H1 (cell line): ENCODE data around the gene PTPN18. TPM values are rescaled to one million over a fixed set of nuclear protein-coding genes. Genes with fewer than 3 reads are reported as not detected.

Source experiments
- CTCF ChIA-PET: fragments of 300-600 bp; sonication (Branson Sonifier 250); formaldehyde crosslinking; loops from one replicate; lab custom pipeline; 2021; ENCODE audit not compliant: partially characterized antibody; lab: Charles Lee
- POLR2A ChIA-PET: fragments of 300-600 bp; sonication (Branson Sonifier 250); formaldehyde crosslinking; loops from one replicate; lab custom pipeline; 2021; ENCODE audit warnings: inconsistent platforms; ENCODE audit not compliant: partially characterized antibody; lab: Charles Lee
- DNase-seq, 2 experiments: peaks; one replicate each; pipeline versions ENCODE4 v3.0.0 to v3.0.0-alpha.2; 2010 to 2022; ENCODE audit warnings: low spot score in 2 of 2, low read depth in 1 of 2, mixed read lengths in 1 of 2
- FAIRE-seq: peaks from 2 replicates; lab custom pipeline; 2011; peaks lifted over from hg19 to GRCh38; lab: Jason Lieb, UNC
- H2AFZ ChIP-seq: 2 replicates; pipeline ENCODE4 v1.8.1; 2012; ENCODE audit warnings: low read length, inconsistent platforms
- H2AK5ac ChIP-seq: 2 replicates; pipeline ENCODE4 v1.6.1; 2013; ENCODE audit warnings: low read depth, low read length
- H2BK120ac ChIP-seq: replicated peaks from 2 replicates; pipeline ENCODE3; 2013; ENCODE audit warnings: low read depth, low read length, inconsistent platforms
- H2BK12ac ChIP-seq: 2 replicates; pipeline ENCODE4 v1.6.1; 2013; ENCODE audit warnings: low read depth, low read length
- H2BK15ac ChIP-seq: 2 replicates; pipeline ENCODE4 v1.6.1; 2013; ENCODE audit warnings: low read length
- H2BK20ac ChIP-seq: 2 replicates; pipeline ENCODE4 v1.6.1; 2013; ENCODE audit warnings: low read length
- H2BK5ac ChIP-seq: 2 replicates; pipeline ENCODE4 v1.6.1; 2013; ENCODE audit warnings: low read depth, low read length
- H3K14ac ChIP-seq: 2 replicates; pipeline ENCODE4 v1.6.1; 2013; ENCODE audit warnings: inconsistent platforms; ENCODE audit not compliant: insufficient read length
- H3K18ac ChIP-seq: 2 replicates; pipeline ENCODE4 v1.6.1; 2013; ENCODE audit warnings: low read length; ENCODE audit errors: extremely low read depth
- H3K23ac ChIP-seq: 2 replicates; pipeline ENCODE4 v1.6.1; 2013; ENCODE audit warnings: inconsistent platforms; ENCODE audit not compliant: insufficient read length
- H3K23me2 ChIP-seq: 2 replicates; pipeline ENCODE4 v1.6.1; 2013; ENCODE audit warnings: low read depth, low read length
- H3K27ac ChIP-seq: 2 replicates; pipeline ENCODE4 v1.6.1; 2011; ENCODE audit warnings: low read depth, low read length, inconsistent platforms
- H3K27me3 ChIP-seq, 4 experiments: replicated peaks in 1 of 4; 1 replicate in 1 of 4; 2 replicates in 3 of 4; pipeline versions ENCODE4 v1.6.1 to v1.8.1; 2011 to 2013; ENCODE audit warnings: low read length in 3 of 4, mild to moderate bottlenecking in 3 of 4, inconsistent platforms in 2 of 4, mixed read lengths in 2 of 4, moderate library complexity in 1 of 4; ENCODE audit not compliant: control insufficient read depth in 3 of 4, insufficient read depth in 3 of 4; ENCODE audit errors: extremely low read depth in 1 of 4
- H3K36me3 ChIP-seq, 4 experiments: 2 replicates each; pipeline versions ENCODE4 v1.6.1 to v1.8.1; 2011 to 2013; ENCODE audit warnings: mild to moderate bottlenecking in 4 of 4, low read length in 3 of 4, moderate library complexity in 2 of 4, control low read depth in 1 of 4, inconsistent platforms in 1 of 4; ENCODE audit not compliant: insufficient read depth in 4 of 4, control insufficient read depth in 2 of 4
- H3K4ac ChIP-seq: replicated peaks from 2 replicates; pipeline ENCODE3; 2013; ENCODE audit warnings: low read length, low read depth, mixed read lengths, inconsistent platforms; ENCODE audit not compliant: insufficient read length
- H3K4me1 ChIP-seq, 4 experiments: replicated peaks in 1 of 4; 1 replicate in 1 of 4; 2 replicates in 3 of 4; pipeline versions ENCODE4 v1.6.1 to v1.8.1; 2011 to 2013; ENCODE audit warnings: low read length in 3 of 4, inconsistent platforms in 2 of 4, mixed read lengths in 1 of 4; ENCODE audit not compliant: insufficient read depth in 4 of 4, control insufficient read depth in 3 of 4
- H3K4me2 ChIP-seq, 2 experiments: 2 replicates each; pipeline versions ENCODE4 v1.6.1 to v1.8.1; 2011 to 2013; ENCODE audit warnings: low read depth in 2 of 2, low read length in 2 of 2, control low read depth in 1 of 2, inconsistent platforms in 1 of 2, mild to moderate bottlenecking in 1 of 2; ENCODE audit not compliant: insufficient read depth in 1 of 2
- H3K4me3 ChIP-seq, 4 experiments: fragments of 200-600, 300-600 bp in 1 of 4; sonication (generic), shearing (Covaris generic), sonication (Bioruptor Twin) in 1 of 4; 2 replicates each; pipeline versions ENCODE4 v1.5.1 to v1.8.1; 2011 to 2016; ENCODE audit warnings: low read length in 4 of 4, low read depth in 3 of 4, control low read depth in 2 of 4, inconsistent platforms in 2 of 4, mild to moderate bottlenecking in 2 of 4, mixed read lengths in 1 of 4, moderate library complexity in 1 of 4; ENCODE audit not compliant: insufficient read depth in 2 of 4; ENCODE audit errors: extremely low read depth in 1 of 4
- H3K56ac ChIP-seq: replicated peaks from 2 replicates; pipeline ENCODE3; 2013; ENCODE audit warnings: low read depth, mild to moderate bottlenecking, mixed read lengths, low read length, inconsistent platforms; ENCODE audit not compliant: insufficient read length
- H3K79me1 ChIP-seq: 2 replicates; pipeline ENCODE4 v1.6.1; 2013; ENCODE audit warnings: low read depth, low read length, control low read depth
- H3K79me2 ChIP-seq, 2 experiments: 2 replicates each; pipeline versions ENCODE4 v1.6.1 to v1.8.1; 2012 to 2013; ENCODE audit warnings: low read length in 2 of 2, mild to moderate bottlenecking in 2 of 2, inconsistent platforms in 1 of 2; ENCODE audit not compliant: insufficient read depth in 2 of 2, control insufficient read depth in 1 of 2
- H3K9ac ChIP-seq, 4 experiments: replicated peaks in 1 of 4; 1 replicate in 1 of 4; 2 replicates in 3 of 4; pipeline versions ENCODE4 v1.6.1 to v1.8.1; 2011 to 2013; ENCODE audit warnings: low read depth in 3 of 4, low read length in 3 of 4, control low read depth in 2 of 4, mild to moderate bottlenecking in 2 of 4, moderate library complexity in 2 of 4, inconsistent platforms in 1 of 4; ENCODE audit errors: extremely low read depth in 1 of 4
- H3K9me3 ChIP-seq, 2 experiments: 2 replicates each; pipeline versions ENCODE4 v1.6.1 to v1.8.1; 2012 to 2013; ENCODE audit warnings: mild to moderate bottlenecking in 2 of 2, moderate library complexity in 2 of 2, control low read depth in 1 of 2, inconsistent platforms in 1 of 2, low read depth in 1 of 2, low read length in 1 of 2, mixed read lengths in 1 of 2; ENCODE audit not compliant: insufficient read depth in 2 of 2
- H4K20me1 ChIP-seq, 2 experiments: replicated peaks in 1 of 2; 2 replicates each; pipeline versions ENCODE3 to v1.8.1; 2011 to 2013; ENCODE audit warnings: inconsistent platforms in 2 of 2, low read length in 2 of 2, mild to moderate bottlenecking in 1 of 2; ENCODE audit not compliant: insufficient read depth in 2 of 2, control insufficient read depth in 1 of 2
- H4K5ac ChIP-seq: 2 replicates; pipeline ENCODE4 v1.6.1; 2013; ENCODE audit warnings: low read length, low read depth, mixed read lengths, inconsistent platforms; ENCODE audit not compliant: insufficient read length
- H4K8ac ChIP-seq: 2 replicates; pipeline ENCODE4 v1.8.0; 2013; ENCODE audit warnings: mild to moderate bottlenecking, moderate library complexity, low read length, inconsistent platforms; ENCODE audit not compliant: insufficient read depth; ENCODE audit errors: extremely low read depth
- H4K91ac ChIP-seq: replicated peaks from 2 replicates; pipeline ENCODE3; 2013; ENCODE audit warnings: low read length, mixed read lengths, inconsistent platforms; ENCODE audit not compliant: insufficient read length
- ATF3 ChIP-seq: IDR thresholded peaks from 2 replicates; pipeline ENCODE4 v1.6.1; 2011; ENCODE audit warnings: low read depth, mild to moderate bottlenecking, low read length; ENCODE audit not compliant: insufficient read depth
- BCL11A ChIP-seq, 2 experiments: IDR thresholded peaks; one replicate each; pipeline ENCODE4 v1.6.1; 2011; ENCODE audit warnings: low read depth in 2 of 2, low read length in 2 of 2, mild to moderate bottlenecking in 2 of 2
- CBX5 ChIP-seq: fragments of 300-800, 300-1000 bp; sonication (generic); IDR thresholded peaks from 2 replicates; pipeline ENCODE4 v1.7.1; 2016; ENCODE audit warnings: antibody characterized with exemption, low read length, low read depth
- CTBP2 ChIP-seq: IDR thresholded peaks from 2 replicates; pipeline ENCODE4 v1.7.0; 2011; ENCODE audit warnings: borderline replicate concordance, mild to moderate bottlenecking, moderate library complexity, mixed read lengths, low read length; ENCODE audit not compliant: insufficient read depth, insufficient read length
- NRF1 ChIP-seq: IDR thresholded peaks from 2 replicates; pipeline ENCODE4 v1.6.1; 2011; ENCODE audit warnings: mild to moderate bottlenecking, low read depth, low read length, improper control_type of control experiment
- RBBP5 ChIP-seq: IDR thresholded peaks from 2 replicates; pipeline ENCODE4 v1.7.1; 2012; ENCODE audit warnings: low read depth, mild to moderate bottlenecking, inconsistent platforms, low read length, moderate library complexity, borderline replicate concordance
- RNF2 ChIP-seq: fragments of 200-900, 300-1000 bp; sonication (generic); IDR thresholded peaks from 2 replicates; pipeline ENCODE4 v1.7.1; 2016; ENCODE audit warnings: borderline replicate concordance, low read depth, mild to moderate bottlenecking, antibody characterized with exemption, low read length; ENCODE audit not compliant: poor library complexity, severe bottlenecking; ENCODE audit errors: missing control alignments
- SP1 ChIP-seq: IDR thresholded peaks from 2 replicates; pipeline ENCODE4 v1.6.1; 2011; ENCODE audit warnings: low read depth, low read length
- SUZ12 ChIP-seq: fragments of 200-600 bp; sonication (generic); IDR thresholded peaks from 2 replicates; pipeline ENCODE4 v1.6.1; 2012; ENCODE audit warnings: mild to moderate bottlenecking, inconsistent platforms, low read length, moderate library complexity, mixed read lengths
- YY1 ChIP-seq: IDR thresholded peaks from 2 replicates; pipeline ENCODE4 v1.6.1; 2011; ENCODE audit warnings: low read depth, mild to moderate bottlenecking, low read length
- ZNF274 ChIP-seq: IDR thresholded peaks from 2 replicates; pipeline ENCODE4 v1.7.0; 2012; ENCODE audit warnings: low read length, borderline replicate concordance; ENCODE audit errors: extremely low read depth
- WGBS, 2 experiments: shearing (Covaris generic) in 1 of 2; methylation state at CpG; one replicate each; pipeline versions ENCODE4 v1.1.6 to v1.1.7; 2013 to 2015; ENCODE audit warnings: low lambda C conversion rate in 2 of 2, mixed read lengths in 2 of 2, inconsistent platforms in 1 of 2, low coverage in 1 of 2, missing lambda C conversion rate in 1 of 2; ENCODE audit not compliant: insufficient replicate concordance in 2 of 2, insufficient coverage in 1 of 2, insufficient read length in 1 of 2; ENCODE audit errors: extremely low coverage in 1 of 2, missing lambda C conversion rate in 1 of 2; 5-methylcytosine and 5-hydroxymethylcytosine counted together
- polyA plus RNA-seq, 7 experiments: library from polyadenylated mRNA; depleted of rRNA in 3 of 7; stranded (reverse) in 5 of 7; unstranded in 2 of 7; fragments of >200 nt in 5 of 7; fragments of 200-250 nt in 2 of 7; gene quantifications; 1 replicate in 5 of 7; 2 replicates in 1 of 7; 4 replicates in 1 of 7; pipeline versions ENCODE4 v1.2.1 to v1.2.3, GENCODE V29; 2011 to 2013; ENCODE audit warnings: missing spikeins in 2 of 7, mixed read lengths in 2 of 7
- total RNA-seq: library from RNA; stranded (reverse); fragmentation: NEBNext Ultra II Directional; extraction: Animal tissue kit (Norgen Biotek cat#: 25700); gene quantifications from 2 replicates; pipeline ENCODE4 v1.2.1, GENCODE V29; 2021

The PTPN18 gene
- total and polyA plus RNA-seq, 2 of the 8 experiments (the other 6 are each of a cell fraction or from before 2014, with no cell fraction given): 13.2 to 14.7 TPM

- Histone ChIP-seq H2BK5ac (no peak overlapping the region), H2BK15ac (no peak overlapping the region), H4K20me1 (peaks cover 0 to 2% of the 10 kb centered on the region in 2 experiments), H2BK20ac (no peak overlapping the region), H2BK120ac (no peak overlapping the region), H3K4me3 (no peak overlapping the region), H2AFZ (no peak overlapping the region), H4K91ac (no peak overlapping the region)
- CTCF ChIA-PET: interaction anchor here (4.8 to 5.2 kb wide), 2 partner anchors 9 to 14 kb away, joined by 27 to 34 read pairs; no protein-coding TSS in a partner anchor
- no peak for FAIRE-seq
- TF ChIP-seq ATF3: no peak
- TF ChIP-seq ZNF274: no peak
- TF ChIP-seq SUZ12: no peak
- no peak for TF ChIP-seq BCL11A (IDR thresholded peaks at IDR 0.05; ENCODE audit: low read depth in 2 of 2, low read length in 2 of 2)
- no peak for TF ChIP-seq CBX5
- no peak for TF ChIP-seq YY1
- no peak for TF ChIP-seq RBBP5
- no peak for TF ChIP-seq RNF2
- no peak for TF ChIP-seq SP1
- no peak for TF ChIP-seq CTBP2
- TF ChIP-seq NRF1: no peak
- TF ChIP-seq, all 59 proteins: peak for 0
- WGBS, 2 experiments: 89% methylated on average over 4 of the region's 4 CpGs; no CpG with 5 or more reads in 1 of the 2 experiments
- Histone ChIP-seq H4K5ac (no peak overlapping the region), H3K14ac (no peak overlapping the region), H3K4me2 (no peak overlapping the region), H3K23ac (no peak overlapping the region), H3K9me3 (no peaks in the 10 kb centered on the region), H3K4me1 (peaks cover 0 to 7% (median 1%) of the 10 kb centered on the region in 4 experiments; a peak in 4 of 7 replicates), H3K27me3 (peaks cover 0 to 10% (median 5%) of the 10 kb centered on the region in 4 experiments; a peak in 4 of 7 replicates), H2BK12ac (no peak overlapping the region), H3K36me3 (no peaks in the 10 kb centered on the region), H4K8ac (no peak overlapping the region), H3K56ac (no peak overlapping the region), H3K9ac (no peak overlapping the region), H3K79me2 (no peaks in the 10 kb centered on the region), H3K23me2 (peaks cover 6% of the 10 kb centered on the region; the same call in 1 of the 2 replicates), H3K79me1 (no peaks in the 10 kb centered on the region), H3K4ac (no peak overlapping the region), H2AK5ac (no peak overlapping the region), H3K18ac (no peak overlapping the region), H3K27ac (no peak overlapping the region)
- POLR2A ChIA-PET: no interaction called here
- no peak for DNase-seq
Observed at GRCh38 chr2:130387071-130387400, 31.2 kb downstream of the PTPN18 start.
